Parathyroid adenoma (tissue), 2 donors: ENCODE measurements around the gene PROK1.
"Not testable (repeated sequence)": the region's sequence is repeated elsewhere in the genome, so short reads cannot be mapped to it uniquely, and the experiment has no call there.

ENCODE experiments used
- H2AFZ ChIP-seq: fragments of 300-600 bp; sonication (generic); one replicate; pipeline ENCODE4 v1.7.0; 2017; ENCODE audit warnings: antibody characterized with exemption, mild to moderate bottlenecking
- H3K27ac ChIP-seq: fragments of 300-600 bp; sonication (generic); one replicate; pipeline ENCODE4 v1.7.0; 2017
- H3K27me3 ChIP-seq: fragments of 300-600 bp; sonication (generic); one replicate; pipeline ENCODE4 v1.7.0; 2017; ENCODE audit warnings: low read length; ENCODE audit not compliant: control insufficient read depth, insufficient read depth
- H3K36me3 ChIP-seq: fragments of 300-600 bp; sonication (generic); one replicate; pipeline ENCODE4 v1.7.0; 2017; ENCODE audit warnings: low read length; ENCODE audit not compliant: control insufficient read depth, insufficient read depth
- H3K4me1 ChIP-seq: fragments of 300-600 bp; sonication (generic); one replicate; pipeline ENCODE4 v1.7.0; 2017; ENCODE audit warnings: control low read depth
- H3K4me2 ChIP-seq: fragments of 300-600 bp; sonication (generic); one replicate; pipeline ENCODE4 v1.7.0; 2017; ENCODE audit warnings: low read length
- H3K4me3 ChIP-seq: fragments of 300-600 bp; sonication (generic); one replicate; pipeline ENCODE4 v1.7.0; 2017; ENCODE audit warnings: low read depth, low read length
- H3K79me2 ChIP-seq: fragments of 300-600 bp; sonication (generic); one replicate; pipeline ENCODE4 v1.7.0; 2017; ENCODE audit warnings: control low read depth
- H3K9ac ChIP-seq: fragments of 300-600 bp; sonication (generic); one replicate; pipeline ENCODE4 v1.7.0; 2017; ENCODE audit warnings: mild to moderate bottlenecking
- H3K9me3 ChIP-seq: fragments of 300-600 bp; sonication (generic); one replicate; pipeline ENCODE4 v1.7.0; 2017; ENCODE audit warnings: low read length; ENCODE audit not compliant: control insufficient read depth
- TF ChIP-seq, protein P1 (sequence below): fragments of 300-600 bp; sonication (generic); IDR thresholded peaks from one replicate; pipeline ENCODE4 v1.7.0; 2017; ENCODE audit warnings: antibody characterized with exemption, mild to moderate bottlenecking
- donor health status: primary hyperparathyroidism.

PROK1 gene

DNA sequence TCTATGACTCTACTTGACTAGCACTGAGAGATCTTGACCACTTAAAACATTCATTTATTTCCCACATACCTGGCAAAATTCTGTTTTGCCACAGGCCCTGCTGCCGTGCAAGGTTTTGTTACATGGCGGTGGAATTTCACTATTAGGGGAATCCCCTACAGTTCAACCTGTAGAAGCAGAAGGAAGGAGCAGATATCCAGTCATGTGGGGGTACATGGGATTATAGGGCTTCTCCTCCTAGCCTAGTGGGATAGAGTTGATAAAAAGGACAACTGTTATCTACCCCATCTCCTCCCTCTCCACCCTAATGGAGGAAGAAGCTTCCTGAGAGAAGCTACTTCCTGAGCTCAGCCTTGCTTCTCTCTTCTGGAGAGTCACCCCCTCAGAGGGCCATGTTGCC is 17.7 kb upstream of the PROK1 start:
- Histone ChIP-seq H3K4me1 (no peaks in the 10 kb centered on the region), H3K79me2 (no peaks in the 10 kb centered on the region), H3K4me2 (no peak overlapping the region), H3K4me3 (no peak overlapping the region), H3K27ac (no peak overlapping the region), H2AFZ (no peak overlapping the region), H3K9ac (no peak overlapping the region), H3K9me3 (no peaks in the 10 kb centered on the region), H3K27me3 (no peaks in the 10 kb centered on the region), H3K36me3 (no peaks in the 10 kb centered on the region)
- TF ChIP-seq, protein P1, sequence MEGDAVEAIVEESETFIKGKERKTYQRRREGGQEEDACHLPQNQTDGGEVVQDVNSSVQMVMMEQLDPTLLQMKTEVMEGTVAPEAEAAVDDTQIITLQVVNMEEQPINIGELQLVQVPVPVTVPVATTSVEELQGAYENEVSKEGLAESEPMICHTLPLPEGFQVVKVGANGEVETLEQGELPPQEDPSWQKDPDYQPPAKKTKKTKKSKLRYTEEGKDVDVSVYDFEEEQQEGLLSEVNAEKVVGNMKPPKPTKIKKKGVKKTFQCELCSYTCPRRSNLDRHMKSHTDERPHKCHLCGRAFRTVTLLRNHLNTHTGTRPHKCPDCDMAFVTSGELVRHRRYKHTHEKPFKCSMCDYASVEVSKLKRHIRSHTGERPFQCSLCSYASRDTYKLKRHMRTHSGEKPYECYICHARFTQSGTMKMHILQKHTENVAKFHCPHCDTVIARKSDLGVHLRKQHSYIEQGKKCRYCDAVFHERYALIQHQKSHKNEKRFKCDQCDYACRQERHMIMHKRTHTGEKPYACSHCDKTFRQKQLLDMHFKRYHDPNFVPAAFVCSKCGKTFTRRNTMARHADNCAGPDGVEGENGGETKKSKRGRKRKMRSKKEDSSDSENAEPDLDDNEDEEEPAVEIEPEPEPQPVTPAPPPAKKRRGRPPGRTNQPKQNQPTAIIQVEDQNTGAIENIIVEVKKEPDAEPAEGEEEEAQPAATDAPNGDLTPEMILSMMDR = no peak

DNA sequence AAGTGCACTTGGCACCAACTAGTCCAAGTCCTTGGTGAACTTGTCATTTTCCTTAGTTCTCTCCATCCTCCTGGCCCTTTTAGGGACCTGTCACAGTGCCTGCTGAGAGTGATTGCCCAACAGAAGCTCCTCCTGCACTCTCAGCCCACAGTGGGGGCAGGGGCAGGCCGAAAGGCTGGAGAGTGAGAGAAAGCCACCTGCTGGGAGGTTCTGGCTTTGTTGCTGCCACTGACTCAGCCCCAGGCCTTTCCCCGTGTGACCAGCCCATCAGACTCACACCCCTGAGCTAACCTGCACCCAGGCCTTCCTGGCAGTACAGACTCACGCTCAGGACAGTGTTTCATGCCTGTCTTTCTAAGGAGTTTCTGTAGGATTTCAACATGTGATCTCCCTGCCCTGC is 17.1 kb upstream of the PROK1 start:
- Histone ChIP-seq H3K36me3 (no peaks in the 10 kb centered on the region), H3K4me3 (no peak overlapping the region), H3K9ac (no peak overlapping the region), H3K79me2 (no peaks in the 10 kb centered on the region), H3K27ac (no peak overlapping the region), H3K4me2 (no peak overlapping the region), H2AFZ (no peak overlapping the region), H3K27me3 (no peaks in the 10 kb centered on the region), H3K9me3 (no peaks in the 10 kb centered on the region), H3K4me1 (no peaks in the 10 kb centered on the region)
- TF ChIP-seq, protein P1 = no peak

DNA sequence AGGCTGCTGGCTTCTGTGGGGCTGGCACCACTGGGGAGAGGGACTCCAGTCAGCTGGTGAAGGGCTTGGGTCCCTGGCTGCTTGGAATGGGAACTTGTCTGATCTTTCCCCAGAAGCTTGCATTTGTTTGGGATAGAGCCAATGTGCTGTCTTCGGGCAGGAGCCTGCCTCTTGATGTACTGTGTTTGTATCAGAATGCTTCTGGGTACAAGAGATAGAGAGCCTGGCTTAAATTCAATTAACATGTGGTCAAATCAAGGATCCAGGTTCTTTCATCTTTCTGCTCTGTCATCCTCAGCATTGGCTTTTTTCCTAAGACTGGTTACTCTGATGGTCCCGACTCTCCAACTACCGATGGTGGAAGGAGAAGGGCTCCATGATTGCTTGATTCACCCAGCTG is 16.0 kb upstream of the PROK1 start:
- TF ChIP-seq, protein P1 = no peak
- Histone ChIP-seq H3K4me1 (no peaks in the 10 kb centered on the region), H3K27ac (no peak overlapping the region)

DNA sequence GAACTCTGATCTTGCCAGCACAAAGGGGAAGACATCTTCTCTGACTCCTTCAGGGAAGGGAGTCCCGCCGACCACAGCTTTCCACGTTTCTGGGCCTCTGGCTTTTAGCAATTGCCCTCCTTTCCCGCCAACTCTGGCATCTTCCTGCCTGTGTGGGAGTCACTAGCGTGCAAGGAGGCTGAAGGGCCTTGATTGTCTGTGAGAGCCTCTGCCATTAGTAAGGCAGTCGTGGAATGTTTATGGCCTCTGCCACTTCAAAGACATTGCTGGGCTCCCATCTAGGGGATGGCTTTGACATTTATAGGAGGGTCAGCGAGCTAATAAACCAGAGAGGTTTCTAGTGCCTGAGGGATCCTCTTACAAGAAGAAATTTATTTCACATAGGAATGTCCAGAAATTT is 14.3 kb upstream of the PROK1 start:
- no peak overlapping the region for H2AFZ ChIP-seq
- H3K4me3 ChIP-seq = no peak overlapping the region
- H3K27me3 ChIP-seq = no peaks in the 10 kb centered on the region
- H3K9me3 ChIP-seq = no peaks in the 10 kb centered on the region
- H3K79me2 ChIP-seq = no peaks in the 10 kb centered on the region
- no peaks in the 10 kb centered on the region for H3K36me3 ChIP-seq
- no peak overlapping the region for H3K9ac ChIP-seq
- TF ChIP-seq, protein P1 = no peak
- no peak overlapping the region for H3K27ac ChIP-seq
- H3K4me2 ChIP-seq = no peak overlapping the region
- no peaks in the 10 kb centered on the region for H3K4me1 ChIP-seq

More for the DNA sequence above, 16.0 kb upstream of the PROK1 start:
- no peaks in the 10 kb centered on the region for H3K27me3 ChIP-seq
- no peaks in the 10 kb centered on the region for H3K36me3 ChIP-seq
- no peak overlapping the region for H3K4me3 ChIP-seq
- no peak overlapping the region for H3K4me2 ChIP-seq
- H3K9me3 ChIP-seq = no peaks in the 10 kb centered on the region
- H2AFZ ChIP-seq = no peak overlapping the region
- no peaks in the 10 kb centered on the region for H3K79me2 ChIP-seq
- H3K9ac ChIP-seq = no peak overlapping the region

DNA sequence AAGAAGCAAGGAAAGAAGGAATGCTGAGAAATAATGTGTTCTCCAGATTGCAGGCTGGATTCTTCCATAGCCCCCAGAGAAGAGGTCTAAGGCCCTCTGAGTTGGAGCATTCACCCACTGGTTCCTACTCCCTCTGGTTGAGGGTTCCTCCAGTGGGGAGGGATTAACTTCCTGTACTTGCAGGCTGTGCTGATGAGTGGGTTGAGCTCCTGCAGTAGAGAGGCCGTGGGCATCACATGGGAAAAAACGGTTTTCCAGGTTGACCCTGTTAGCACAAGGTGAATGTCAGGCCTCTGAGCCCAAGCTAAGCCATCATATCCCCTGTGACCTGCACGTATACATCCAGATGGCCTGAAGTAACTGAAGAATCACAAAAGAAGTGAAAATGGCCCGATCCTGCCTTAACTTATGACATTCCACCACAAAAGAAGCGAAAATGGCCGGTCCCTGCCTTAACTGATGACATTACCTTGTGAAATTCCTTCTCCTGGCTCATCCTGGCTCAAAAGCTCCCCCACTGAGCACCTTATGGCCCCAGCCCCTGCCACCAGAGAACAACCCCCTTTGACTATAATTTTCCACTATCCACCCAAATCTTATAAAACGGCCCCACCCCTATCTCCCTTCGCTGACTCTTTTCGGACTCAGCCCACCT is 13.2 kb upstream of the PROK1 start:
- not testable (repeated sequence) for H3K4me2 ChIP-seq, H3K4me3 ChIP-seq, H3K27ac ChIP-seq, H3K9me3 ChIP-seq, H3K4me1 ChIP-seq, H3K36me3 ChIP-seq, H2AFZ ChIP-seq, H3K27me3 ChIP-seq, H3K79me2 ChIP-seq, H3K9ac ChIP-seq
